Measurements from ENCODE around the gene COTL1.

GRCh38 chr16:84563786-84564420 lies 54.0 kb downstream of the COTL1 start:
- TF ChIP-seq, protein P1, sequence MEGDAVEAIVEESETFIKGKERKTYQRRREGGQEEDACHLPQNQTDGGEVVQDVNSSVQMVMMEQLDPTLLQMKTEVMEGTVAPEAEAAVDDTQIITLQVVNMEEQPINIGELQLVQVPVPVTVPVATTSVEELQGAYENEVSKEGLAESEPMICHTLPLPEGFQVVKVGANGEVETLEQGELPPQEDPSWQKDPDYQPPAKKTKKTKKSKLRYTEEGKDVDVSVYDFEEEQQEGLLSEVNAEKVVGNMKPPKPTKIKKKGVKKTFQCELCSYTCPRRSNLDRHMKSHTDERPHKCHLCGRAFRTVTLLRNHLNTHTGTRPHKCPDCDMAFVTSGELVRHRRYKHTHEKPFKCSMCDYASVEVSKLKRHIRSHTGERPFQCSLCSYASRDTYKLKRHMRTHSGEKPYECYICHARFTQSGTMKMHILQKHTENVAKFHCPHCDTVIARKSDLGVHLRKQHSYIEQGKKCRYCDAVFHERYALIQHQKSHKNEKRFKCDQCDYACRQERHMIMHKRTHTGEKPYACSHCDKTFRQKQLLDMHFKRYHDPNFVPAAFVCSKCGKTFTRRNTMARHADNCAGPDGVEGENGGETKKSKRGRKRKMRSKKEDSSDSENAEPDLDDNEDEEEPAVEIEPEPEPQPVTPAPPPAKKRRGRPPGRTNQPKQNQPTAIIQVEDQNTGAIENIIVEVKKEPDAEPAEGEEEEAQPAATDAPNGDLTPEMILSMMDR (IDR thresholded peaks at IDR 0.05), result no peak
- TF ChIP-seq POLR2A (IDR thresholded peaks at IDR 0.05), result no peak
